Measurements from ENCODE around the gene SEZ6. TPM values are rescaled to one million over a fixed set of nuclear protein-coding genes. Genes with fewer than 3 reads are reported as not detected.

Gene SEZ6
- total RNA-seq, 2 experiments from 2014 or later, result 0.31 TPM; not detected in 1

GRCh38 chr17:29019475-29020181 lies 13.8 kb upstream of the SEZ6 start:
- TF ChIP-seq, protein P1, sequence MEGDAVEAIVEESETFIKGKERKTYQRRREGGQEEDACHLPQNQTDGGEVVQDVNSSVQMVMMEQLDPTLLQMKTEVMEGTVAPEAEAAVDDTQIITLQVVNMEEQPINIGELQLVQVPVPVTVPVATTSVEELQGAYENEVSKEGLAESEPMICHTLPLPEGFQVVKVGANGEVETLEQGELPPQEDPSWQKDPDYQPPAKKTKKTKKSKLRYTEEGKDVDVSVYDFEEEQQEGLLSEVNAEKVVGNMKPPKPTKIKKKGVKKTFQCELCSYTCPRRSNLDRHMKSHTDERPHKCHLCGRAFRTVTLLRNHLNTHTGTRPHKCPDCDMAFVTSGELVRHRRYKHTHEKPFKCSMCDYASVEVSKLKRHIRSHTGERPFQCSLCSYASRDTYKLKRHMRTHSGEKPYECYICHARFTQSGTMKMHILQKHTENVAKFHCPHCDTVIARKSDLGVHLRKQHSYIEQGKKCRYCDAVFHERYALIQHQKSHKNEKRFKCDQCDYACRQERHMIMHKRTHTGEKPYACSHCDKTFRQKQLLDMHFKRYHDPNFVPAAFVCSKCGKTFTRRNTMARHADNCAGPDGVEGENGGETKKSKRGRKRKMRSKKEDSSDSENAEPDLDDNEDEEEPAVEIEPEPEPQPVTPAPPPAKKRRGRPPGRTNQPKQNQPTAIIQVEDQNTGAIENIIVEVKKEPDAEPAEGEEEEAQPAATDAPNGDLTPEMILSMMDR (IDR thresholded peaks at IDR 0.05), result no peak
- Histone ChIP-seq H3K9me3 (ENCODE audit: control insufficient read depth in 1 of 2, insufficient read depth in 1 of 2, low read length in 2 of 2) (no peaks in the 10 kb centered on the region), H3K4me1 (ENCODE audit: insufficient read depth, low read length) (peaks cover 8% of the 10 kb centered on the region), H3K27me3 (ENCODE audit: control insufficient read depth in 1 of 2, insufficient read depth in 2 of 2, low read length in 2 of 2) (peaks cover 32 to 53% of the 10 kb centered on the region in 2 experiments), H3K27ac (ENCODE audit: low read depth in 1 of 2, low read length in 2 of 2) (no peak overlapping the region), H3K36me3 (ENCODE audit: insufficient read depth, low read length) (no peaks in the 10 kb centered on the region), H3K4me3 (ENCODE audit: low read length) (no peak overlapping the region)
- no peak overlapping the region for H3K27ac Mint-ChIP-seq
- H3K27me3 Mint-ChIP-seq, result peaks cover 90% of the 10 kb centered on the region
- H3K36me3 Mint-ChIP-seq (ENCODE audit: low read depth), result no peaks in the 10 kb centered on the region
- DNase-seq (no peak), ATAC-seq (ENCODE audit: poor library complexity) (no peak)
- ChIA-PET CTCF (no interaction called here), POLR2A (no interaction called here)
- no peaks in the 10 kb centered on the region for H3K4me1 Mint-ChIP-seq (ENCODE audit: low read depth)
- intact Hi-C loops (cut with DNase I, micrococcal nuclease), result no loop called here
- no peaks in the 10 kb centered on the region for H3K9me3 Mint-ChIP-seq
- H3K4me3 Mint-ChIP-seq, result no peak overlapping the region

GRCh38 chr17:29018788-29019474 lies 13.1 kb upstream of the SEZ6 start:
- no peaks in the 10 kb centered on the region for H3K9me3 Mint-ChIP-seq
- no peaks in the 10 kb centered on the region for H3K36me3 Mint-ChIP-seq (ENCODE audit: low read depth)
- H3K27ac Mint-ChIP-seq, result no peak overlapping the region
- ATAC-seq (ENCODE audit: poor library complexity), result no peak
- ChIA-PET CTCF (no interaction called here), POLR2A (no interaction called here)
- peaks cover 32 to 53% of the 10 kb centered on the region in 2 experiments for H3K27me3 ChIP-seq (ENCODE audit: control insufficient read depth in 1 of 2, insufficient read depth in 2 of 2, low read length in 2 of 2)
- intact Hi-C loops (cut with DNase I, micrococcal nuclease), result no loop called here
- no peaks in the 10 kb centered on the region for H3K36me3 ChIP-seq (ENCODE audit: insufficient read depth, low read length)
- peaks cover 88% of the 10 kb centered on the region for H3K27me3 Mint-ChIP-seq
- H3K27ac ChIP-seq (ENCODE audit: low read depth in 1 of 2, low read length in 2 of 2), result no peak overlapping the region
- peaks cover 8% of the 10 kb centered on the region for H3K4me1 ChIP-seq (ENCODE audit: insufficient read depth, low read length)
- TF ChIP-seq, protein P1 (IDR thresholded peaks at IDR 0.05), result no peak
- no peak overlapping the region for H3K4me3 ChIP-seq (ENCODE audit: low read length)
- DNase-seq, result no peak
- H3K4me1 Mint-ChIP-seq (ENCODE audit: low read depth), result no peaks in the 10 kb centered on the region
- no peaks in the 10 kb centered on the region for H3K9me3 ChIP-seq (ENCODE audit: control insufficient read depth in 1 of 2, insufficient read depth in 1 of 2, low read length in 2 of 2)
- H3K4me3 Mint-ChIP-seq, result no peak overlapping the region

GRCh38 chr17:29016345-29017210 lies 10.7 kb upstream of the SEZ6 start:
- no peak overlapping the region for H3K27ac Mint-ChIP-seq
- ATAC-seq (ENCODE audit: poor library complexity), result no peak
- CTCF ChIA-PET, result no interaction called here
- peaks cover 27 to 55% of the 10 kb centered on the region in 2 experiments for H3K27me3 ChIP-seq (ENCODE audit: control insufficient read depth in 1 of 2, insufficient read depth in 2 of 2, low read length in 2 of 2)
- TF ChIP-seq, protein P1 (IDR thresholded peaks at IDR 0.05), result no peak
- POLR2A ChIA-PET, result no interaction called here
- no peak overlapping the region for H3K4me3 Mint-ChIP-seq
- H3K27ac ChIP-seq (ENCODE audit: low read depth in 1 of 2, low read length in 2 of 2), result no peak overlapping the region
- DNase-seq, result no peak
- no peaks in the 10 kb centered on the region for H3K9me3 Mint-ChIP-seq
- H3K9me3 ChIP-seq (ENCODE audit: control insufficient read depth in 1 of 2, insufficient read depth in 1 of 2, low read length in 2 of 2), result no peaks in the 10 kb centered on the region
- H3K36me3 Mint-ChIP-seq (ENCODE audit: low read depth), result no peaks in the 10 kb centered on the region
- peaks cover 8% of the 10 kb centered on the region for H3K4me1 ChIP-seq (ENCODE audit: insufficient read depth, low read length)
- intact Hi-C loops (cut with DNase I, micrococcal nuclease), result no loop called here
- peaks cover 76% of the 10 kb centered on the region for H3K27me3 Mint-ChIP-seq
- H3K4me3 ChIP-seq (ENCODE audit: low read length), result no peak overlapping the region
- H3K36me3 ChIP-seq (ENCODE audit: insufficient read depth, low read length), result no peaks in the 10 kb centered on the region
- H3K4me1 Mint-ChIP-seq (ENCODE audit: low read depth), result no peaks in the 10 kb centered on the region

Data from CD4-positive, alpha-beta T cell (primary cell).